GM19463 (cell line): ENCODE data around the gene ASMT.
"Not testable (repeated sequence)": the region's sequence is repeated elsewhere in the genome, so short reads cannot be mapped to it uniquely, and the experiment has no call there.

ENCODE experiments used
- ATAC-seq: cut with Tn5 transposase; IDR thresholded peaks from one replicate; pipeline ENCODE4 v1.9.1; 2021; ENCODE audit warnings: mild to moderate bottlenecking, moderate library complexity; ENCODE audit not compliant: unreplicated experiment

The ASMT gene

GRCh38 chrX:1597345-1598020 is 17.4 kb upstream of the ASMT start:
- no peak for ATAC-seq

GRCh38 chrX:1598021-1598875 is 16.6 kb upstream of the ASMT start:
- ATAC-seq: peak; percentile 70

- ATAC-seq: peak; percentile 18
Measured at GRCh38 chrX:1598876-1599790, 15.7 kb upstream of the ASMT start.

GRCh38 chrX:1599791-1600405 is 15.0 kb upstream of the ASMT start:
- ATAC-seq: no peak

- ATAC-seq: no peak
Measured at GRCh38 chrX:1600406-1601050, 14.3 kb upstream of the ASMT start.

- no peak for ATAC-seq
Measured at GRCh38 chrX:1601051-1601767, 13.7 kb upstream of the ASMT start.

GRCh38 chrX:1601768-1602085 is 13.1 kb upstream of the ASMT start:
- no peak for ATAC-seq

GRCh38 chrX:1602299-1602698 is 12.6 kb upstream of the ASMT start:
- ATAC-seq: no peak

- ATAC-seq: no peak
Measured at GRCh38 chrX:1606496-1606895, 8.4 kb upstream of the ASMT start.

- ATAC-seq: no peak
Measured at GRCh38 chrX:1609311-1609710, 5.5 kb upstream of the ASMT start.

- no peak for ATAC-seq
Measured at GRCh38 chrX:1609762-1610161, 5.1 kb upstream of the ASMT start.

- peak; percentile 85 for ATAC-seq
Measured at GRCh38 chrX:1610166-1610565, 4.7 kb upstream of the ASMT start.

- ATAC-seq: no peak
Measured at GRCh38 chrX:1610736-1611135, 4.1 kb upstream of the ASMT start.

- ATAC-seq: no peak
Measured at GRCh38 chrX:1612641-1613286, 2.1 kb upstream of the ASMT start.

GRCh38 chrX:1618689-1619088 is 3.8 kb downstream of the ASMT start:
- no peak for ATAC-seq

GRCh38 chrX:1623691-1624090 is 8.8 kb downstream of the ASMT start:
- no peak for ATAC-seq

GRCh38 chrX:1624158-1624860 is 9.4 kb downstream of the ASMT start:
- ATAC-seq: not testable (repeated sequence)

GRCh38 chrX:1624861-1625215 is 10.0 kb downstream of the ASMT start:
- not testable (repeated sequence) for ATAC-seq

GRCh38 chrX:1629244-1629643 is 14.4 kb downstream of the ASMT start:
- no peak for ATAC-seq
